Right lobe of liver (tissue), 6 donors: ENCODE data around the gene PADI3. TPM values are rescaled to one million over a fixed set of nuclear protein-coding genes. Genes with fewer than 3 reads are reported as not detected.

ENCODE experiments used
- ATAC-seq, 4 donors: fragments of 200-7000 bp; cut with Tn5 transposase; one replicate each; pipeline ENCODE4 v1.9.1; 2020; ENCODE audit warnings: mild to moderate bottlenecking in 4 of 4, moderate library complexity in 4 of 4
- DNase-seq, 3 donors: peaks; one replicate each; pipeline ENCODE4 v3.0.0-alpha.2; 2020
- H3K27ac ChIP-seq, 3 donors: fragments of 200-600 bp; one replicate each; pipeline ENCODE4 v1.8.0; 2022
- H3K27me3 ChIP-seq, 2 donors: fragments of 200-600 bp; one replicate each; pipeline ENCODE4 v1.8.0; 2022
- H3K36me3 ChIP-seq, 4 donors: fragments of 200-600 bp; sonication (generic) in 1 of 4; one replicate each; pipeline versions ENCODE4 v1.5.1 to v1.8.0; 2017 to 2022; ENCODE audit warnings: control low read depth in 1 of 4
- H3K4me1 ChIP-seq, 4 donors: fragments of 200-600 bp; sonication (generic) in 1 of 4; one replicate each; pipeline versions ENCODE4 v1.5.1 to v1.8.0; 2017 to 2022; ENCODE audit warnings: control low read depth in 1 of 4
- H3K4me3 ChIP-seq, 3 donors: fragments of 200-600 bp; one replicate each; pipeline ENCODE4 v1.8.0; 2022
- H3K9me3 ChIP-seq, 4 donors: fragments of 200-600 bp; sonication (generic) in 1 of 4; one replicate each; pipeline versions ENCODE4 v1.5.1 to v1.8.0; 2017 to 2022; ENCODE audit warnings: control low read depth in 1 of 4
- POLR2A ChIP-seq: fragments of 450-650 bp; IDR thresholded peaks from one replicate; pipeline ENCODE4 v1.6.1; 2017; ENCODE audit warnings: antibody characterized with exemption, mild to moderate bottlenecking
- WGBS: methylation state at CpG from one replicate; pipeline ENCODE4 v1.1.6; 2018; ENCODE audit warnings: low coverage, low lambda C conversion rate; ENCODE audit not compliant: insufficient coverage; ENCODE audit errors: missing lambda C conversion rate; 5-methylcytosine and 5-hydroxymethylcytosine counted together
- intact Hi-C, 2 donors: fragments of 100-400 bp; cut with DNase I; formaldehyde crosslinking; loops; one replicate each; pipeline versions ENCODE4 v1.11.2 to v1.14.1; 2022
- total RNA-seq, 6 experiments: library from RNA; depleted of rRNA in 2 of 6; stranded (reverse); fragments of >200 nt in 2 of 6; fragmentation: NEBNext Ultra II Directional in 3 of 6; extraction: Animal tissue kit (Norgen Biotek cat#: 25700) in 3 of 6; gene quantifications; one replicate each; pipeline versions ENCODE4 v1.1.0 to v1.2.4, GENCODE V29; 2016 to 2023
- TF ChIP-seq, protein P1 (sequence below), 4 donors: fragments of 200-600 bp in 3 of 4; fragments of 450-650 bp in 1 of 4; IDR thresholded peaks; one replicate each; pipeline versions ENCODE4 v1.5.1 to v1.8.0; 2016 to 2022; ENCODE audit warnings: antibody characterized with exemption in 4 of 4, mild to moderate bottlenecking in 2 of 4
- donor health status: DM: no; HTN: yes; CAD: no.
- donor health status: DM: no; HTN: no; CAD: no.
- donor health status: DM: no; HTN: no; CAD: no.
- donor health status: DM: no; HTN: yes; CAD: no.
- donor health status: DM: no; HTN: yes; CAD: no.

PADI3 gene
- total RNA-seq, 6 experiments from 2014 or later: not detected

DNA sequence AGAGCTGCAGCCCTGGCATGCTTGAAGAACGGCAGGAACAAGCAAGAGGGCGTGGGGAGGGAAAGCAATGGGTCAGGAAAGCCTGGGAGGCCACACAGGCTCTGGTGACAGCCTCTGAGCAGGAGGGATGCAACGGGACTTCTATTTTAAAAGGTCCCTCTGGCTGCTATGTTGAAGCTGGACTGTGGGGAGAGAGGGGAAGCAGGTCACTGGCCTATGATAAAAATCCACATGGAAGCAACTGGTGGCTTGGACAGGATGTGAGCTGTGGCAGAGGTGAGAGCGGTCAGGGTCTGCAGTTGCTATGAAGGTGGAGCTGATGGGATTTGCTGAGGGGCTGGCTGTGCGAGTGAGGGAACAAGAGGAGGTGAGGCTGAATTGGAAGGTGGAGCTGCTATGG, 32.8 kb upstream of the PADI3 start:
- Histone ChIP-seq H3K9me3 (no peaks in the 10 kb centered on the region), H3K27ac (no peak overlapping the region), H3K36me3 (no peaks in the 10 kb centered on the region), H3K27me3 (no peaks in the 10 kb centered on the region), H3K4me3 (no peak overlapping the region), H3K4me1 (no peaks in the 10 kb centered on the region)
- TF ChIP-seq, protein P1, sequence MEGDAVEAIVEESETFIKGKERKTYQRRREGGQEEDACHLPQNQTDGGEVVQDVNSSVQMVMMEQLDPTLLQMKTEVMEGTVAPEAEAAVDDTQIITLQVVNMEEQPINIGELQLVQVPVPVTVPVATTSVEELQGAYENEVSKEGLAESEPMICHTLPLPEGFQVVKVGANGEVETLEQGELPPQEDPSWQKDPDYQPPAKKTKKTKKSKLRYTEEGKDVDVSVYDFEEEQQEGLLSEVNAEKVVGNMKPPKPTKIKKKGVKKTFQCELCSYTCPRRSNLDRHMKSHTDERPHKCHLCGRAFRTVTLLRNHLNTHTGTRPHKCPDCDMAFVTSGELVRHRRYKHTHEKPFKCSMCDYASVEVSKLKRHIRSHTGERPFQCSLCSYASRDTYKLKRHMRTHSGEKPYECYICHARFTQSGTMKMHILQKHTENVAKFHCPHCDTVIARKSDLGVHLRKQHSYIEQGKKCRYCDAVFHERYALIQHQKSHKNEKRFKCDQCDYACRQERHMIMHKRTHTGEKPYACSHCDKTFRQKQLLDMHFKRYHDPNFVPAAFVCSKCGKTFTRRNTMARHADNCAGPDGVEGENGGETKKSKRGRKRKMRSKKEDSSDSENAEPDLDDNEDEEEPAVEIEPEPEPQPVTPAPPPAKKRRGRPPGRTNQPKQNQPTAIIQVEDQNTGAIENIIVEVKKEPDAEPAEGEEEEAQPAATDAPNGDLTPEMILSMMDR (IDR thresholded peaks at IDR 0.05): no peak
- DNase-seq (no peak), ATAC-seq (no peak)
- 40% methylated on average over 5 of the region's 5 CpGs for WGBS
- intact Hi-C loops: no loop called here

DNA sequence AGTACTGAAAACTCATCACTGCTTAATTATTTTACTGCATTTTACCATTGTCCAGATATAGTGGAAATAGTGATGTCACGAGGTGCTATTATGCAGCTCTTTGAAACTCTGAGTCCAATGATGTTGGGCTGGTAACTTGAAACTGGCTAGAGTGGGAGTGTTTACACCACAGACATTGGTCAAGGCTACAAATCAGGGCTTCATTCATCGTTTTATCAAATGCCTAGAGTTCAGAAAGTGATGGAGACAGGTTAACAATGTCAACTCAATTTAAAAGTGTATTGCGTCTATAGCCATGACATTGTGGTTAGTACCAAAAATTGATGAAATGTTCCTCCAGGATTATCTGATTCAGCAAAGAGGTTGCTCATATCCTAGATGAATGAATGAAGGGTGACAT, 31.3 kb upstream of the PADI3 start:
- Histone ChIP-seq H3K4me1 (no peaks in the 10 kb centered on the region), H3K9me3 (no peaks in the 10 kb centered on the region), H3K27ac (no peak overlapping the region), H3K4me3 (no peak overlapping the region), H3K36me3 (no peaks in the 10 kb centered on the region), H3K27me3 (no peaks in the 10 kb centered on the region)
- no peak for ATAC-seq
- WGBS: 68% methylated on average over 3 of the region's 3 CpGs
- no peak for DNase-seq
- no peak for TF ChIP-seq POLR2A
- TF ChIP-seq, protein P1 (IDR thresholded peaks at IDR 0.05): no peak
- intact Hi-C loops: no loop called here

DNA sequence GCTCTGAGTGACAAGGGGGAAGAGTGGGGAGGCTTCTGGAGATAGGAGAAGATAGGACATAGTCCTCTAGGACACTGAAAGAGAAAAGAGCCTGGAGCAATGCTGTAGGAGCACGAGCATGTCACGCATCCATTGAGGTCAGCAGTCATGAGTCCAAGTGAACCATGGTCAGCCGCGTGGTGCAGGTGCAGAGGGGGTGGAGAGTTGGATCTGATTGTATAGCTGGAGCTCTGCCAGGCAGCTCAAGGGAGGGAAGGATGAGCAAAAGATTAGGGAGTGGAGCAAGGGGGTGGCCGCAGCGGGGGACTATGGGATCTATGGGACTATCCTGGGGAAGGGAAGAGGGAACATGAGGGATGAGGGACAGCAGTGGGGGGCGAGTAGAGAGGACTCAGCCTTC, 30.0 kb upstream of the PADI3 start:
- Histone ChIP-seq H3K4me3 (no peak overlapping the region), H3K27ac (no peak overlapping the region), H3K9me3 (no peaks in the 10 kb centered on the region), H3K27me3 (no peaks in the 10 kb centered on the region), H3K4me1 (no peaks in the 10 kb centered on the region), H3K36me3 (no peaks in the 10 kb centered on the region)
- DNase-seq: peak in 1 of 3 donors; percentile 46
- 45% methylated on average over 7 of the region's 7 CpGs for WGBS
- ATAC-seq: peak in 3 of 4 donors; percentile 37 to 65 (median 57)
- TF ChIP-seq, protein P1 (IDR thresholded peaks at IDR 0.05): no peak
- no peak for TF ChIP-seq POLR2A
- intact Hi-C loops: no loop called here

DNA sequence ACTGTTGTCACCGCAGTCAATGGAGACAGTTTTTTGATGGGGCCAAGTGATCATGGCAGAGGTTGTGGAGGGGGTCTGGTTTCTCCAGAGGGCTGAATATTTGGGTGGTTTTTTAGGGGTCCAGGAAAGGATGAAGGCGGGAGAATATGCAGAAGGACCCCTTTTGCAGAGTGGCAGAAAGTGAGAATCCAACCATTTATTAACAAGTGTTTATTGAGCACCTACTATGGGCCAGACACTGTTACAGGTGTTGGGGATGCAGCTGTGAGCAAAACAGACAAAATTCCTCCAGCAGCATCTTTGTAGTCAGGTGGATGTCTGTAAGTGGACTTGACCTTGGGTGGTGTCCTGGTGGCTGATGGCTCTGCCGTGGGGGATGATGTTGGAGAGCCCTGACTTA, 28.6 kb upstream of the PADI3 start:
- no peak for DNase-seq
- Histone ChIP-seq H3K27ac (no peak overlapping the region), H3K4me3 (no peak overlapping the region), H3K4me1 (no peaks in the 10 kb centered on the region), H3K9me3 (no peaks in the 10 kb centered on the region), H3K27me3 (no peaks in the 10 kb centered on the region), H3K36me3 (no peaks in the 10 kb centered on the region)
- intact Hi-C loops: no loop called here
- ATAC-seq: no peak
- 80% methylated on average over 2 of the region's 3 CpGs for WGBS
- TF ChIP-seq, protein P1 (IDR thresholded peaks at IDR 0.05): no peak
- TF ChIP-seq POLR2A: no peak

DNA sequence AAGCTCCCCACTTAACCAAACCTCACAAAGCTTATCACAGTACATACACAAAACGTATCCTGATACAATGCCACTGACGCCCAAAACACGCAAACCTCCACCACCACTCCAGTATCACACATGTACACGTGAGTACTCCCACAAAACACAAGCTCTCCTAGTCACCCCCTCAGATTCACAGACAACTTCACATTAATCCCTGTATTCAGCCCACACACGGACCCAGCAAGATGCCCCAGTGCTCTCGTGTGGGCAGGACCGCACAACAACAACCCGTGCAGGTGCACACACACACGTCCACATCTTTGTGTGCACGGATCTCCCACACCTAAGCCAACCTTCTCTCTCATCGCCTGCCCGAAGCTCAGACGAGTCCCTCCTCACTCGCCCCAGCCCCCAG, 26.3 kb upstream of the PADI3 start:
- no peaks in the 10 kb centered on the region for H3K4me1 ChIP-seq
- no peak overlapping the region for H3K27ac ChIP-seq
- DNase-seq: no peak
- intact Hi-C loops: no loop called here
- H3K9me3 ChIP-seq: no peaks in the 10 kb centered on the region
- H3K4me3 ChIP-seq: no peak overlapping the region
- no peak for ATAC-seq
- TF ChIP-seq, protein P1 (IDR thresholded peaks at IDR 0.05): no peak
- no peak for TF ChIP-seq POLR2A
- H3K27me3 ChIP-seq: no peaks in the 10 kb centered on the region
- 74% methylated on average over 12 of the region's 14 CpGs for WGBS
- no peaks in the 10 kb centered on the region for H3K36me3 ChIP-seq
